ENCODE results near the gene LYRM1. TPM values are rescaled to one million over a fixed set of nuclear protein-coding genes. Genes with fewer than 3 reads are reported as not detected.
A peak's percentile ranks its signal among the peaks of the same experiment; 100 is the strongest.

LYRM1 gene
- total RNA-seq, 1 donor from 2014 or later: 24.1 TPM

DNA sequence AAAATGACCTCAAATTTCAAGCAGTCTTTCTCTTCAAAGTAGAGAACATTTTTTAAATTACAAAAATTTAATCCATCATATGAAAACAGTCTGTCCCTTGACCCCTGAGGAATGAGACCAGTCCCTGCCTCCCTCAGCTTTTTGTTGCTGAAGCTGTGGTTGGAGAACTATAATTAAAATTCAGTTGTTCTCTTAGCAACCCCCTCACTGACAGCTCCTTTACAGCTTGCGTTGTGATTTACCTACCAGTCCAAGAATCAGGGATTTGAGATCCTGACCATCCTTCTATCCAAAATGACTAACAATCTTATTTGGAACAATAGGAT lies 29.8 kb downstream of the LYRM1 start:
- Mint-ChIP-seq H3K4me3 (ENCODE audit: unreplicated experiment) (no peak overlapping the region), H3K27me3 (ENCODE audit: low read depth, unreplicated experiment) (no peaks in the 10 kb centered on the region), H3K27ac (ENCODE audit: unreplicated experiment) (no peak overlapping the region), H3K36me3 (ENCODE audit: low read depth, unreplicated experiment) (peaks cover 2% of the 10 kb centered on the region), H3K9me3 (ENCODE audit: unreplicated experiment) (no peaks in the 10 kb centered on the region), H3K4me1 (ENCODE audit: low read depth, unreplicated experiment) (peaks cover 10% of the 10 kb centered on the region)
- H3K4me3 ChIP-seq (ENCODE audit: insufficient read depth, low read depth, low read length): no peak overlapping the region
- FAIRE-seq (no peak), DNase-seq (ENCODE audit: low read depth) (no peak)
- no peaks in the 10 kb centered on the region for H3K4me1 ChIP-seq (ENCODE audit: insufficient read depth, low read length)
- H3K36me3 ChIP-seq (ENCODE audit: insufficient read depth, low read length): no peaks in the 10 kb centered on the region
- H2AFZ ChIP-seq (ENCODE audit: low read depth, low read length): no peak overlapping the region
- H3K27me3 ChIP-seq (ENCODE audit: insufficient read depth, low read length): peaks cover 3% of the 10 kb centered on the region
- no peak overlapping the region for H3K4me2 ChIP-seq (ENCODE audit: low read length)
- no peak overlapping the region for H3K27ac ChIP-seq (ENCODE audit: low read depth, low read length)
- no peaks in the 10 kb centered on the region for H4K20me1 ChIP-seq (ENCODE audit: insufficient read depth, low read length)
- no peak overlapping the region for H3K9ac ChIP-seq (ENCODE audit: low read length)
- no peaks in the 10 kb centered on the region for H3K79me2 ChIP-seq (ENCODE audit: insufficient read depth, low read length)
- no peaks in the 10 kb centered on the region for H3K9me3 ChIP-seq (ENCODE audit: insufficient read depth, low read depth, low read length)
- TF ChIP-seq, protein P1, sequence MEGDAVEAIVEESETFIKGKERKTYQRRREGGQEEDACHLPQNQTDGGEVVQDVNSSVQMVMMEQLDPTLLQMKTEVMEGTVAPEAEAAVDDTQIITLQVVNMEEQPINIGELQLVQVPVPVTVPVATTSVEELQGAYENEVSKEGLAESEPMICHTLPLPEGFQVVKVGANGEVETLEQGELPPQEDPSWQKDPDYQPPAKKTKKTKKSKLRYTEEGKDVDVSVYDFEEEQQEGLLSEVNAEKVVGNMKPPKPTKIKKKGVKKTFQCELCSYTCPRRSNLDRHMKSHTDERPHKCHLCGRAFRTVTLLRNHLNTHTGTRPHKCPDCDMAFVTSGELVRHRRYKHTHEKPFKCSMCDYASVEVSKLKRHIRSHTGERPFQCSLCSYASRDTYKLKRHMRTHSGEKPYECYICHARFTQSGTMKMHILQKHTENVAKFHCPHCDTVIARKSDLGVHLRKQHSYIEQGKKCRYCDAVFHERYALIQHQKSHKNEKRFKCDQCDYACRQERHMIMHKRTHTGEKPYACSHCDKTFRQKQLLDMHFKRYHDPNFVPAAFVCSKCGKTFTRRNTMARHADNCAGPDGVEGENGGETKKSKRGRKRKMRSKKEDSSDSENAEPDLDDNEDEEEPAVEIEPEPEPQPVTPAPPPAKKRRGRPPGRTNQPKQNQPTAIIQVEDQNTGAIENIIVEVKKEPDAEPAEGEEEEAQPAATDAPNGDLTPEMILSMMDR (IDR thresholded peaks at IDR 0.05; ENCODE audit: insufficient read depth, low read depth, low read length): no peak
- no peak for TF ChIP-seq EZH2 (IDR thresholded peaks at IDR 0.05; ENCODE audit: insufficient read depth, low read length)

DNA sequence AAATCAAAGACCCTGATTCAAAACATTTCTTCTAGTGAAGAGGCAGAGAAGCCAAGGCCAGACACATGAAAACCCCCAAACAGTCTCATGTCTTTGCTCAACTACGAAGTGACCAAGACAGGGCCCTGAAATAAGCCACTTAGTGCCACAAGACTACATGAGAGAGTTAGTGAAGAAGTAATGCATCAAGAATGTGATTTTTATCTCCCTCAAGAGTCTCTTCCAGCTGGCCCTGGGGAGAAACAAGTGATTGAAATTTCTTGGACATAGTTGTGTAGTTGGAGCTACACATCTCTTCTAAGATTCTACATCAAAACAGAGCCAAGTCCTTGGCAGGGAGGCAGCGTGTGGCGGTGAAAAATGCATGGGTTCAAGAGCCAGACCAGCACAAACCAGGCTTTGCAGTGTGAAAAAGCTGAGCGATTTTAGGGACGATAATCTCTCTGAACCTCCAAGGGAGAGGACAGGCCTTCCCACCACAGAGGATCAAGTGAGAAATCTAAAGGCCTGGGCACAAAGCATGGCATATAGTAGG lies 30.6 kb downstream of the LYRM1 start:
- no peak overlapping the region for H3K27ac Mint-ChIP-seq (ENCODE audit: unreplicated experiment)
- FAIRE-seq: no peak

DNA sequence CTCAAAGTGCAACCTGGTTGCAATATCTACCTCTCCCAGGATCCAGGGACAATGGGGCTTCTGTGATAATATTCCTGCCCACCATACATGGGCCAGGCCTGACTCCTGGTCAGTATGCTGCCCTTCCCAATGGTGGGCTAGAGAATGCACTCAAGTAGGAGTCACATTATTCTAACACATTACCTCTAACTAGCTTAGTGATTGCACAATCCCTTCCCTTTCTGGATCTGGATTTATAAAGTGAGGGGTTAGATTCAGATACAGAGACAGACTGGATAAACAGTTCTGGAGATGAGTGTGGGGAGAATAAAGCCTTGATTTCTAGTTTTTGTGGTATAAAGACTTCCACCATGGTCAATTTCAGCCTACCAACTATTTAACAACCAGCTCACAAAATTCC lies 33.0 kb downstream of the LYRM1 start:
- Histone ChIP-seq H4K20me1 (ENCODE audit: insufficient read depth, low read length) (no peaks in the 10 kb centered on the region), H3K9ac (ENCODE audit: low read length) (no peak overlapping the region), H3K4me1 (ENCODE audit: insufficient read depth, low read length) (no peaks in the 10 kb centered on the region), H3K4me3 (ENCODE audit: insufficient read depth, low read depth, low read length) (no peak overlapping the region), H3K4me2 (ENCODE audit: low read length) (no peak overlapping the region), H3K9me3 (ENCODE audit: insufficient read depth, low read depth, low read length) (no peaks in the 10 kb centered on the region), H3K79me2 (ENCODE audit: insufficient read depth, low read length) (no peaks in the 10 kb centered on the region), H3K27me3 (ENCODE audit: insufficient read depth, low read length) (peaks cover 3% of the 10 kb centered on the region), H2AFZ (ENCODE audit: low read depth, low read length) (no peak overlapping the region), H3K36me3 (ENCODE audit: insufficient read depth, low read length) (no peaks in the 10 kb centered on the region), H3K27ac (ENCODE audit: low read depth, low read length) (no peak overlapping the region)
- Mint-ChIP-seq H3K4me1 (ENCODE audit: low read depth, unreplicated experiment) (peaks cover 11% of the 10 kb centered on the region), H3K27ac (ENCODE audit: unreplicated experiment) (no peak overlapping the region), H3K4me3 (ENCODE audit: unreplicated experiment) (no peak overlapping the region), H3K27me3 (ENCODE audit: low read depth, unreplicated experiment) (no peaks in the 10 kb centered on the region), H3K36me3 (ENCODE audit: low read depth, unreplicated experiment) (no peaks in the 10 kb centered on the region), H3K9me3 (ENCODE audit: unreplicated experiment) (no peaks in the 10 kb centered on the region)
- no peak for FAIRE-seq
- TF ChIP-seq EZH2 (IDR thresholded peaks at IDR 0.05; ENCODE audit: insufficient read depth, low read length): no peak
- TF ChIP-seq, protein P1 (IDR thresholded peaks at IDR 0.05; ENCODE audit: insufficient read depth, low read depth, low read length): no peak
- DNase-seq (ENCODE audit: low read depth): no peak

More for the DNA sequence above, 30.6 kb downstream of the LYRM1 start:
- TF ChIP-seq, protein P1 (IDR thresholded peaks at IDR 0.05; ENCODE audit: insufficient read depth, low read depth, low read length): no peak
- Histone ChIP-seq H3K9me3 (ENCODE audit: insufficient read depth, low read depth, low read length) (no peaks in the 10 kb centered on the region), H3K79me2 (ENCODE audit: insufficient read depth, low read length) (no peaks in the 10 kb centered on the region), H3K4me1 (ENCODE audit: insufficient read depth, low read length) (no peaks in the 10 kb centered on the region), H3K4me2 (ENCODE audit: low read length) (no peak overlapping the region), H3K27me3 (ENCODE audit: insufficient read depth, low read length) (peaks cover 3% of the 10 kb centered on the region), H3K27ac (ENCODE audit: low read depth, low read length) (no peak overlapping the region), H3K36me3 (ENCODE audit: insufficient read depth, low read length) (no peaks in the 10 kb centered on the region), H4K20me1 (ENCODE audit: insufficient read depth, low read length) (no peaks in the 10 kb centered on the region), H3K9ac (ENCODE audit: low read length) (no peak overlapping the region), H3K4me3 (ENCODE audit: insufficient read depth, low read depth, low read length) (no peak overlapping the region), H2AFZ (ENCODE audit: low read depth, low read length) (no peak overlapping the region)
- H3K4me1 Mint-ChIP-seq (ENCODE audit: low read depth, unreplicated experiment): peaks cover 10% of the 10 kb centered on the region
- H3K9me3 Mint-ChIP-seq (ENCODE audit: unreplicated experiment): no peaks in the 10 kb centered on the region
- H3K4me3 Mint-ChIP-seq (ENCODE audit: unreplicated experiment): peak overlapping the region; percentile 28
- no peaks in the 10 kb centered on the region for H3K36me3 Mint-ChIP-seq (ENCODE audit: low read depth, unreplicated experiment)
- DNase-seq (ENCODE audit: low read depth): peak; percentile 41
- H3K27me3 Mint-ChIP-seq (ENCODE audit: low read depth, unreplicated experiment): no peaks in the 10 kb centered on the region
